ENCODE results near the gene DFFB.

GRCh38 chr1:3924186-3924824, 67.0 kb downstream of the DFFB start:
- TF ChIP-seq EZH2 (IDR thresholded peaks at IDR 0.05; ENCODE audit: borderline replicate concordance) (no peak), CTCF (IDR thresholded peaks at IDR 0.05; ENCODE audit: poor library complexity) (no peak)

Measured in hepatocyte (in vitro differentiated cells).